Measurements from ENCODE around the gene ADCY1.

The ADCY1 gene

GRCh38 chr7:45578467-45578866 is 4.3 kb downstream of the ADCY1 start:
- no peak for DNase-seq

- DNase-seq: no peak
Measured at GRCh38 chr7:45579391-45579801, 5.2 kb downstream of the ADCY1 start.

GRCh38 chr7:45580053-45580872 is 6.1 kb downstream of the ADCY1 start:
- DNase-seq: no peak

GRCh38 chr7:45581271-45581780 is 7.2 kb downstream of the ADCY1 start:
- no peak for DNase-seq

GRCh38 chr7:45582136-45582749 is 8.1 kb downstream of the ADCY1 start:
- DNase-seq: no peak

GRCh38 chr7:45582868-45583277 is 8.7 kb downstream of the ADCY1 start:
- DNase-seq: no peak

- no peak for DNase-seq
Measured at GRCh38 chr7:45583296-45583695, 9.1 kb downstream of the ADCY1 start.

GRCh38 chr7:45584261-45585210 is 10.4 kb downstream of the ADCY1 start:
- no peak for DNase-seq

GRCh38 chr7:45585628-45586027 is 11.5 kb downstream of the ADCY1 start:
- no peak for DNase-seq

GRCh38 chr7:45586542-45587520 is 12.7 kb downstream of the ADCY1 start:
- DNase-seq: no peak

GRCh38 chr7:45588466-45588865 is 14.3 kb downstream of the ADCY1 start:
- DNase-seq: no peak

- no peak for DNase-seq
Measured at GRCh38 chr7:45589061-45589460, 14.9 kb downstream of the ADCY1 start.

- DNase-seq: no peak
Measured at GRCh38 chr7:45589915-45590678, 15.9 kb downstream of the ADCY1 start.

GRCh38 chr7:45590679-45591057 is 16.5 kb downstream of the ADCY1 start:
- DNase-seq: no peak

GRCh38 chr7:45591101-45591906 is 17.1 kb downstream of the ADCY1 start:
- no peak for DNase-seq

GRCh38 chr7:45592230-45592991 is 18.2 kb downstream of the ADCY1 start:
- DNase-seq: no peak

GRCh38 chr7:45593121-45593541 is 19.0 kb downstream of the ADCY1 start:
- no peak for DNase-seq

- DNase-seq: no peak
Measured at GRCh38 chr7:45593877-45594276, 19.7 kb downstream of the ADCY1 start.
